SK-MEL-5 (cell line): Measurements from ENCODE around the gene STXBP1. TPM values are rescaled to one million over a fixed set of nuclear protein-coding genes. Genes with fewer than 3 reads are reported as not detected.
A peak's percentile ranks its signal among the peaks of the same experiment; 100 is the strongest.
"Not testable (repeated sequence)": the region's sequence is repeated elsewhere in the genome, so short reads cannot be mapped to it uniquely, and the experiment has no call there.

Experiments used
- DNase-seq: peaks from one replicate; pipeline ENCODE4 v3.0.0-alpha.2; 2016; ENCODE audit warnings: low read depth, low spot score
- in situ Hi-C: cut with HindIII; loops from 2 replicates; pipeline ENCODE4 v1.10.0; 2016; ENCODE audit warnings: low sequenced_read_pairs, high pct_unique_total_duplicates, low pct_unique_long_range_greater_than_20kb
- total RNA-seq: library from RNA; depleted of rRNA; stranded (reverse); fragments of >200 nt; shearing (Covaris generic); gene quantifications from 2 replicates; pipeline ENCODE4 v1.2.3, GENCODE V29; 2014

The STXBP1 gene
- total RNA-seq, 1 experiment from 2014 or later, result 41.3 TPM

DNA sequence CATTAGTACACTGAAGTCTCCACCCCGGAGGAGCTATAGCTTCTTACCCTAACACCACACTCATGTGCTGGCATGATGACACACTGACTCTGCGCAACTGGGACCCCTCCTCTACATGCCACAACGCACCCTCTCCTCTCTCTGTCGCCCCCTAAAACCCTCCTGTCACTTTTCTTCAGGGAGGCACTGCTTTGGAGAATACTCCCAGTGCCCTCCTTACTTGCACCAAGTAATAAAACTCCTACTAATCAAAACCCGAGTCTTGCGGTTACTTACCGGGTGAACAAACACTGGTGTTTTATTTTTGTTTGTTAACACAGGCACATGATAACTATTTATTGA lies 12.6 kb upstream of the STXBP1 start:
- no peak for DNase-seq
- in situ Hi-C loops, result no loop called here

DNA sequence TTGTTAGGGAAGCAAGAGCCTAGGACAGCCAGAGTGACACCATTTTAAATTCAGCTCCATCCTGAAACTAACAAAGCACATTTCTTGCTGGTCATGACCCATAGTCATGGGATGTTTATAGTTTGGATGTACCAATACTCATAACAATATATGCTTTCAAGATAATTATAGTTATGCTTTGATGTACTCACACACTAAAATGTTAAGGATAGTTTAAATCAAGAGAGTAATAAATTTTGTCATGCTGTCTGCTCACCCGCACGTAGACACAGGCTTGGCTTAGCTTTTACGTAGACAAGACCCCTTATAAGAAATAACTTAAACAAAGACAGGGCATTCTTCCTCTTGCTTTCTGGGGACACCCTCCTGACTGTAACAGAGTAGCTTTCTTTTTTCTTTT lies 8.9 kb upstream of the STXBP1 start:
- peak; percentile 97 for DNase-seq
- in situ Hi-C loops, result no loop called here

DNA sequence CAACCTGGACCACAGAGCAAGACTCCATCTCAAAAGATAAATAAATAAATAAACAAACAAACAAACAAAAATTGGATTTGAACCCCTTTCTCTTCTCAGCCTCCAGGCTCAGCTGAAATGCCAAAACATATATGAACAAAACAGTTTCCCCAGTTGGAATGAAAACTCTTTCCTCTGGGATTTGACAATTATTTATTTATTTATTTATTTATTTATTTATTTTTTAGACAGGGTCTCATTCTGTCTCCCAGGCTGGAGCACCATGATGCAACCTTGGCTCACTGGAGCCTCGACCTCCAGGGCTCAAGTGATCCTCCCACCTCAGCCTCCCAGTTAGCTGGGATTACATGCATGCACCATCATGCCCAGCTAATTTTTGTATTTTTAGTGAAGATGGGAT lies 6.0 kb upstream of the STXBP1 start:
- no peak for DNase-seq
- in situ Hi-C loops, result no loop called here

DNA sequence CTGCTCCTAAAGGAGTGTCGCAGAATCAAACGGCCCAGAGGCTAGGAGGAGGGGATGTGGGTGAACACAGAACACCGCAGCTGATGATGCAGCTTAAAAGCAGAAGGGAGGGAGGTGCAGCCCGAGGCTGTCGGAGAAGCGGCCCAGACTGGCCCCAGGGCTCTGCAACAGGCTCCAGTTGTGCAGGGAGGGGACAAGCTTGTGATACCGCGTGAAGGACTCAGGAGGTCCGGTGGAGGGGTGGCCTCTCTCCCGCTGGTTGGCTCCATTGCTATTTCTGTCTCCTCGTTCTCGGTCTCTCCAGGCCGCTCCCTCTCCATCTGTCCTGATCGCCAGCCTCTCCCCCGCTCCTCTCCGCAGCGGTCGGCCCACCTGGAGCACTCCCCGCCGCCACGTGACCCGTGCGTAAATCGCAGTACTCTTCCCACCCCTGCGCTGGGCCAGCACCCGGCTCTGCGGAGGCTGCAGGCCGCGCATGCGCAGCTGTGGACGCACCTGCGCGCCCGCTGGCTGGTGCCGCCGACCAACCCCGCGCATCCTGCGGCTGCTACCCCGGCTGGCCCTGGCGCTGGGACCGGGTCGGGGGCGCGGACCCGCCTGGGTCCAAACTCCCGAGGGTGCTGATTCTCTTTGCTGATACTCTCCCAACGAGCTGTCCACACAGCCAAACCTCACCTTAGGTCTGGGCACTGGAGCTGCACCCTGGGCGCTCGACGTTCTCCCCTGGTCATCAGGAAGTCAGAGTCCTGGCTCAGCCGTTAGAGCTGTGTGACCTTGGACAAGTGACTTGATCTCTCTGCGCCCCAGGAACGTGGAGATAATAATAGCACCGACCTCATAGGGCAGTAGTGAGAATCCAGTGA lies 3.7 kb upstream of the STXBP1 start:
- in situ Hi-C loops, result no loop called here
- DNase-seq, result peak; percentile 89

DNA sequence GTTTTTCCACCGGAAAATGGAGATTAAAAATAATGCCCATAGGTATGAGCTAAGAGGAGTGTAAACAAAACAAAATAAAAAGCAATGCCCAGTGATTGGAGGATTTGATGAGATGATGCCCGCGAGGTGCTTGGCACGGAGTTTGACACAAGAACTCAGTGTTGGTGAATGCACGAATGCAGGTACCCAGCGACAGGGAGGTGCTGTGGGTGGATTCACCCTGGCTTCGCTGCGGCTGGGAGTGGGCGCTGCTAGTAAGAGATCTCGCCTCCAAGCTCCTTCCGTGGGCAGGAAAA lies 526 bp upstream of the STXBP1 start:
- in situ Hi-C loops, result no loop called here

DNA sequence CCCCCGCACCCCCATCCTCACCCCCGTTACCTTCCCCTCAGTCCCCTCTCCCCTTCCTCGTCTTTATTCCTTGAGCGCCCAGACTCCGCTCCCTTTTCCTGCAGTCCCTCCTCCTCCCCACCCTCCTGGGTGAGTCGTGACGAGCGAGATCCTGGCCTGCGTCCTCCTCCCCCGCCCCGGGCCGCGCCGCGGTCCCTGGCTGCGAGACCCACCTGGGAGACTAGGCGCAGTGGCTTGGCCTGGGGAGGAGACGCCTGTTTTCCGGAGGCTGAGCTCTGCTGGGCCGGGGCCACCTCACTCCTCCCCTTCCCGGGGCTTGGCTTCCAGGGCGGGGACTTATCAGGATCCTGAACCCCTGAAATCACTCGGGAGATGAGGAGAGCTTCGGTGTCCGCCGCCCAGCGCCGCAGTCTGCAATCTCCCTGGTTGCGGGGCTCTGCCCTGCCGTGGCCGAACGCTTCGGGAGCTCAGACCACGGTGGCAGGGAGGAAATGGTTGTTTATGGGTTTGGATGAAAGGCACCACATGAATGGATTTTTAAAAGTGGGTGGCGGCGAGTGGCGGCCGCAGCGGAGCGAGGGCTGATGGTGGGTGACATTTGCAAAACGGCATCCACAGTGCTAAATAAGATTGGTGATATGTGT lies 984 bp downstream of the STXBP1 start:
- DNase-seq, result peak; percentile 33
- in situ Hi-C loops, result no loop called here

More for the DNA sequence above, 526 bp upstream of the STXBP1 start:
- DNase-seq, result no peak

DNA sequence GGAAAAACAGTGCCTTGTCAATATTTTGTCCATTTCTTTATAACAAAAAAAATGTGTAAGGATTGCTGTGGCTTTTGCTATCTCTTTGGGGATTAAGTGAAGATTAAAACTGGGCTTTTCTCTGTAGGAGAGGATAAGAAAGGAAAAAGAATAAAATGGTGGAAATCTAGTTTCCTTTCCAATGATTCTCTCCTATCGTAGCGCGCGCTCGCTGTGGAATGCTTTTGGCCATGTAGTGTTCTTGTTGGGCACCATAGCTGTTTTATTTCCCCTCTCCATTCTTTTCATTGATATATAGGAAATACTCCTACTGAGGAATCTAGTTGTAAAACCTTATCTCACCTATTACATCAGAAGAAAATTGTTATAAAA lies 1.5 kb downstream of the STXBP1 start:
- DNase-seq, result no peak
- in situ Hi-C loops, result no loop called here

DNA sequence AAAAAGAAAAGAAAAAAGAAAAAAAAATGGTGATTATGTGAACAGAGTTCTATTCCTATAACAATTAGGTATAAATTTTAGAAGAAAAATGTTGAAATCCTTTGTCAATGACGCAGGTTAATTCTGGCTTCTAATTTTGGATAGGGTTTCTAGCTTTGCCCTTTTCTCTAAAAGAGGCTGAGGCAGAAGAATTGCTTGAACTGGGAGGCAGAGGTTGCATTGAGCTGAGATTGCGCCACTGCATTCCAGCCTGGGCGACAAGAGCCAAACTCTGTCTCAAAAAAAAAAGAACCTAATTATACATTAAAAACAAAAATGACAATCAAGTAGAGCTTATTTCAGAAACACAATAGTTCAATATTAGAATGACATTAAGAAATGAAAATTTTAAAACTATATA lies 2.9 kb downstream of the STXBP1 start:
- in situ Hi-C loops, result no loop called here
- no peak for DNase-seq

DNA sequence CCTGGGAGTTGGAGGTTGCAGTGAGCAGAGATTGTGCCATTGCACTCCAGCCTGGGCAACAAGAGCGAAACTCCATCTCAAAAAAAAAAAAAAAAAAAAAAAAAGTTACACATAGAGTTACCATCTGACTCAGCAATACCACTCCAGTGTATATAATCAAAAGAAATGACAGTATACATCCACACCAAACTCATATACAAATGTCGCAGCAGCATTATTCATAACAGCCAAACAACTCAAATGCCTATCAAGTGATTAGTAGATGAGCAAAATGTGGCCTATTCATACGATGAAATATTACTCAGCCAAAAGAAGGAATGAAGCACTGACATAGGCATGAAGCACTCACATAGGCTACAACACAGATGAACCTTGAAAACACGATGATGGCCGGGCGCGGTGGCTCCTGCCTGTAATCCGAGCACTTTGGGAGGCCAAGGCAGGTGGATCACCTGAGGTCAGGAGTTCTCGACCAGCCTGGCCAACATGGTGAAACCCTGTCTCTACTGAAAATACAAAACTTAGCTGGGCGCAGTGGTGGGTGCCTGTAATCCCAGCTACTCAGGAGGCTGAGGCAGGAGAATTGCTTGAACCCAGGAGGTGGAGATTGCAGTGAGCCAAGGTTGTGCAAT lies 9.4 kb downstream of the STXBP1 start:
- in situ Hi-C loops, result not testable (repeated sequence)

DNA sequence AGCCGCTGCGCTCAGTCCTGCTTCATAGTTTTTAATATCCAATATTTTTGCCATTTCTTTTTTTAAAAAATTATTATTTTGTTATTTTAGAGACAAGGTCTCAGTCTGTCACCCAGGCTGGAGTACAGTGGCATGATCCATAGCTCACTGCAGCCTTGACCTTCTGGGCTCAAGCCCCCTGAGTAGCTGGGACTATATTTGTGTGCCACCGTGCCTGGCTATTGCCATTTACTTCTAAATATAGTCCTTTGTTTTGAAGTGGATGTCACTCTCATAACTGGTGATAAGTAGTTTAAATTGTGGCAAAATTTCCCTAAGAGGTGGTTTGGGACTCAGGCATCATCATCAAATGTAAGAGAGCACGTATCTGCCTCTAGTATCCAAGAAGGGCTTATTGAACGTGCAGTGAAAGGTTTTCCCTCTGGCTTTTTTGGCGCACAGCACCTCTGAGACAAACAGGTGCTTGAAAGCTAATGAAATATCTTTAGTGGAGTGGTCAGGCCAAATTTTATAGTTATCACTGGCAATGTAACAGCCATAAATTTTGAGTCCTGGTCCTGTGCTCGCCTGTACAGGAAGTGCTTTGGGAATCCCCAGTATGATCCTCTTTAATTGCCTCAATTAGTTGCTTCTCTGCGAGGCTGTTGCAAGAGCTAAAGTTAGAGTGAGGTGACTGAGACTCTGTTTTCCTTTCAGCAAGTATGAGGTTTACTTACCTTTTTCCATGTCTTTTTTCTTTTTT lies 14.8 kb downstream of the STXBP1 start:
- no peak for DNase-seq
- in situ Hi-C loops, result no loop called here

More for the DNA sequence above, 9.4 kb downstream of the STXBP1 start:
- DNase-seq, result not testable (repeated sequence)

DNA sequence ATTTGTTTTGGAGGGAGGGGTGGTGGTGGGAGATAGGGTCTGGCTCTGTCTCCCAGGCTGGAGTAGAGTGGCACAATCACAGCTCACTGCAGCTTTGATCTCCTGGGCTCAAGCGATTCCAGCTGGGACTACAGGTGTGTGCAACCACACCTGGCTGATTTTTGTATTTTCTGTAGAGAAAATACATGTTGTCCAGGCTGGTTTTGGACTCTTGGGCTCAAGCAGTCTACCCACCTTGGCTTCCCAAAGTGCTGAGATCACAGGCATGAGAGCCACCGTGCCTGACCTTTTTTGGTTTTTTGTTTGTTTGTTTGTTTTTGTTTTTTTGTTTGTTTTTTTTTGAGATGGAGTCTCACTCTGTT lies 15.4 kb downstream of the STXBP1 start:
- in situ Hi-C loops, result no loop called here
- no peak for DNase-seq

DNA sequence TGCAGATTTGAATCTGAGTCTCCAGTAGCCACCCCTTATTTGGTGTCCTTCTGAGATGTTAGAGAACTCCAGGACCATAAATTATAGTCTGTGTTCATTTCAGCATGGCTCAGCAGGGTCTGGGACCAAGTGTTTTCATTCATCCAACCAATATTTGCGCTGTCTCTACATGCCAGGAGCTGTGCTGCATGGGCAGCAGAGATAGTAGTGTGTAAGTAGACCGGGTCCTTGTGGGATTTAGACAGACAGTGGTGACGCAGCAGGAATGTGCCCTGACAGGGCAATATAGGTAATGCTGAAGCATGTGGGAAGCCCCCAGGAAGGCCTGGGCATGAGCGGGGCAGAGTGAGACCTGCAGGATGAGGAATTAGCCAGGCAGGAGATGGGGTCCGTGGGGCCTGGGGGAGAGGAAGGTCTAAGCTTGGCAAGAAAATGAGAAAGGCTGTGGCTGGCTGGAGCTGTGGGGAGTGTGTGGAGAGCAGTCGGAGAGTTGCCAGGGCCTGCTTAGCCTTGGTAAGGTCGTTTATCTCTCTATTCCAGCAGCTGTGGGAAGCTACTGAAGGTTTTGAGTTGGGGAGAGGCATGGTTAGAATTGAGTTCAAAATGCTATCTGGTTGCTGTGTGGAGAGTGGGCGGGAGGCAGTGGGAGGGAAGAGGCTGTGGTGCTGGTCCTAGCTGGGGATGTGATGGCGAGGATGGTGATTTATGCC lies 16.8 kb downstream of the STXBP1 start:
- DNase-seq, result no peak
- in situ Hi-C loops, result no loop called here

DNA sequence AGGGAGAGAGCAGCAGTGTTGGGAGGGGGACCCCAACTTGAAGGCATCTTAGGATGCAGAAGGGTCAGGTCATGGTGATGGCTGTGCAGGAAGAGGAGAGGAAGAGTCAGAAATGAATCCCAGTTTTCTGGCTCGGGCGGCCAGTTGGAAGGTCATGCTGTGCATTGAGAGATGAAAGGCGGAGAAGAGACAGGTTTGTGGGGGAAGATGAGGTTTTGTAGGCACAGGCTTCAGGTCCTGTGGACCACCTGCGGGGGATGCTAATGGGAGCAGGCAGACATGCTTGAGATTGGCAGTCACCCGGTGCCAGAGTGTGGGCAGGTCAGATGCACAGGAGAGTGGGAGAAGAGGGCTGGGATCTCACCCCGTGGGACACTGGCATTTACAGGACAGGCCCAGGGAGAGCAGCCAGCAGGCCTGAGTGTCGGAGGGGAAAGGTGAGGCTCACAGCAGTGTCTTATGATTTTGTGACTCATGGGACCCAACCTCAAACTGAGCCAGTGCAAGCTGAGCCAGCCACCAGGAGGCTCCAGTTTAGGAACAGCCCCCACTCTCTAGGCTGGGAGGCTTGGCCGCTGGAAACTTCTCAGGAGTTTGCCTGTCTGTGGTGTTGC lies 17.5 kb downstream of the STXBP1 start:
- in situ Hi-C loops, result no loop called here
- peak; percentile 32 for DNase-seq

DNA sequence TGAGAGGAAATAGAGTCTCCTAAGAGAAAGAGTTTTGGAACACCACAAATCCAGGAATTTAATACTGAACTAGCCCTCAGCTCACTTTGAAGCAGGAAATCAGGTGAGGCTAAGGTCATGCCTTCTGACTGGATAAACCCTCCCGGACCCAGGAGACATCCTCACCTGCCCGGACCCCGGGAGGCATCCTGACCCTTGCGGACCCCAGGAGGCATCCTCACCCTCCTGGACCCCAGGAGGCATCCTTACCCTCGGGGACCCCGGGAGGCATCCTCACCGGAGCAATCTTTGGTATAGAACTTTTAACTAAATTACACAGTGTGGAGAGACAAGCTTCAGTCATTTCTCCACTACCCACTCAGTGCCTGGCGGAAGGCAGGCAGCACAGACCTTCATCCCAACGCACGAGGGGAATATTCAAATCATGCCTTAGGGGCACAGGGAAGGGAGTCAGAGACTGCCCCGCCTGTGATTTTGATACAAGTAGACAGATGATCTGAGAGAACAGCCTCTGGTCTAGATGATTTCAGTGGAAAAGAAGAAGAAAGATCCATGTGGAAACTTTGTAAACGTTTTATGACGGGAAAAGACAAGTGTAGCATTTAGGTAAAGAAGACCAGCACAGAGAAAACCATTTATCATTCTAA lies 21.3 kb downstream of the STXBP1 start:
- in situ Hi-C loops, result no loop called here

DNA sequence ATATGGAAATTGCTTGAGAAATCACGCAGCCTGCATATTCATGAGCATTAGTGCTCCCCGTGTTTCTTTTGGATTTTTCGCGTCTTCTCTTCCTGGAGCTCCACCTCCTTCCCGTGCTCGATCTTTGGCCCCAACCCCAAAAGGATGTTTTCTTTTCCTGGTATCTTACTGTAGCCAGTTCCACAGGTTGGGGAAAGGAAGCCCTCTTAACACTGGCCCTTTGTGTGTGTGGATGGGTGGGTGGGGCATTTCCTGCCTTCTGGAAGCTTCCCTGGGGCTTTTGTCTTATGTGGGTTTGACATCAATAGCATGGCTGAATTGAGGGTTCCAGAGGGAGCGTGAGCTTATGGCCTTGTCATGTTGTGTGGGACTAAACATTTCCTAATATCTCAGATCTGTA lies 21.9 kb downstream of the STXBP1 start:
- DNase-seq, result peak; percentile 83
- in situ Hi-C loops, result no loop called here

More for the DNA sequence above, 21.3 kb downstream of the STXBP1 start:
- DNase-seq, result peak; percentile 17

DNA sequence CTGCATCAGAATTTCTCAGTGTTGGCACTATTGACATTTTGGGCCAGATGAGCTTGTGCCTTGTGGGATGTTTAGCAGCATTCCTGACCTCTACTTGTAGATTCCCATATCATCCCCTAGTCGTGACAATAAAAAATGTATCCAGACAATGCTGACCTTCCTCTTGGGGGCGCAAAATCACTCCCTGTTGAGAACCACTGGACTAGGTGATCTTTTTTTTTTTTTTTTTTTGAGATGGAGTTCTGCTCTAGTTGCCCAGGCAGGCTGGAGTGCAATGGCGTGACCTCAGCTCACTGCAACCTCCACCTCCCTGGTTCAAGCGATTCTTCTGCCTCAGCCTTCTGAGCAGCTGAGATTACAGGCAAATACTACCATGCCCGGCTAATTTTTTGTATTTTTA lies 22.6 kb downstream of the STXBP1 start:
- DNase-seq, result peak; percentile 61

DNA sequence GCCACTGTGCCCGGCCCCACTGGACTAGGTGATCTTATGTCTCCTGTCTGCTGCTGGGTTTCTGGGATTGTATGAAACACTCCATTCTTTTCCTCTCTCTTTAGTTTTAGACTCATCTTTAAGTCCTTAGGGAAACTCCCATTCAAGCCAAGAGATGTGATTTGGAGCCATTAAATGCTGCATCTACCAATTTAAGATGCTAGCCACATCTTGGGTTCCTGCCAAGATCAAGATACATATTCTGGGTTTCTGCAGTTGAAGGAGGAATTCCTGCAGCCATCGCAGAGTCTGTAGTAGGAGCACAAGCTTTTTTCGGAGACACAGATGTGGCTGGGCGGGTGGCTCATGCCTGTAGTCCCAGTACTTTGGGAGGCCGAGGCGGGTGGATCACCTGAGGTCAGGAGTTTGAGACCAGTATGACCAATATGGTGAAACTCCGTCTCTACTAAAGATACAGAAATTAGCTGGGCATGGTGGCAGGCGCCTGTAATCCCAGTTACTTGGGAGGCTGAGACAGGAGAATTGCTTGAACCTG lies 23.2 kb downstream of the STXBP1 start:
- in situ Hi-C loops, result no loop called here
- DNase-seq, result no peak

More for the DNA sequence above, 22.6 kb downstream of the STXBP1 start:
- in situ Hi-C loops, result no loop called here
